ENCODE data around the gene EDIL3.

The EDIL3 gene

GRCh38 chr5:84274585-84275468 lies 109.9 kb downstream of the EDIL3 start:
- no peak for DNase-seq (ENCODE audit: extremely low read depth, insufficient read length)
- no peaks in the 10 kb centered on the region for H3K27me3 ChIP-seq (replicated peaks; ENCODE audit: control insufficient read depth, insufficient read depth, low read length)
- no peak overlapping the region for H3K4me3 ChIP-seq (replicated peaks; ENCODE audit: low read depth, low read length)
- H3K36me3 ChIP-seq (ENCODE audit: control insufficient read depth, insufficient read depth, low read length): no peaks in the 10 kb centered on the region
- peak; percentile 55 for TF ChIP-seq CTCF (IDR thresholded peaks at IDR 0.05; ENCODE audit: insufficient read depth, low read length, poor library complexity, severe bottlenecking)

- no peak for TF ChIP-seq CTCF (IDR thresholded peaks at IDR 0.05; ENCODE audit: insufficient read depth, low read length, poor library complexity, severe bottlenecking)
- Histone ChIP-seq H3K36me3 (ENCODE audit: control insufficient read depth, insufficient read depth, low read length) (no peaks in the 10 kb centered on the region), H3K27me3 (replicated peaks; ENCODE audit: control insufficient read depth, insufficient read depth, low read length) (no peaks in the 10 kb centered on the region), H3K4me3 (replicated peaks; ENCODE audit: low read depth, low read length) (no peak overlapping the region)
- DNase-seq (ENCODE audit: extremely low read depth, insufficient read length): no peak
Measured at GRCh38 chr5:84273517-84273883, 111.2 kb downstream of the EDIL3 start.

- Histone ChIP-seq H3K36me3 (ENCODE audit: control insufficient read depth, insufficient read depth, low read length) (no peaks in the 10 kb centered on the region), H3K4me3 (replicated peaks; ENCODE audit: low read depth, low read length) (no peak overlapping the region), H3K27me3 (replicated peaks; ENCODE audit: control insufficient read depth, insufficient read depth, low read length) (no peaks in the 10 kb centered on the region)
- no peak for DNase-seq (ENCODE audit: extremely low read depth, insufficient read length)
- no peak for TF ChIP-seq CTCF (IDR thresholded peaks at IDR 0.05; ENCODE audit: insufficient read depth, low read length, poor library complexity, severe bottlenecking)
Measured at GRCh38 chr5:84272771-84273516, 111.7 kb downstream of the EDIL3 start.

- Histone ChIP-seq H3K36me3 (ENCODE audit: control insufficient read depth, insufficient read depth, low read length) (no peaks in the 10 kb centered on the region), H3K4me3 (replicated peaks; ENCODE audit: low read depth, low read length) (no peak overlapping the region), H3K27me3 (replicated peaks; ENCODE audit: control insufficient read depth, insufficient read depth, low read length) (no peaks in the 10 kb centered on the region)
- DNase-seq (ENCODE audit: extremely low read depth, insufficient read length): no peak
- TF ChIP-seq CTCF (IDR thresholded peaks at IDR 0.05; ENCODE audit: insufficient read depth, low read length, poor library complexity, severe bottlenecking): no peak
Measured at GRCh38 chr5:84265739-84266550, 118.7 kb downstream of the EDIL3 start.

GRCh38 chr5:84265130-84265529 lies 119.5 kb downstream of the EDIL3 start:
- no peaks in the 10 kb centered on the region for H3K27me3 ChIP-seq (replicated peaks; ENCODE audit: control insufficient read depth, insufficient read depth, low read length)
- no peaks in the 10 kb centered on the region for H3K36me3 ChIP-seq (ENCODE audit: control insufficient read depth, insufficient read depth, low read length)
- no peak overlapping the region for H3K4me3 ChIP-seq (replicated peaks; ENCODE audit: low read depth, low read length)
- DNase-seq (ENCODE audit: extremely low read depth, insufficient read length): no peak
- TF ChIP-seq CTCF (IDR thresholded peaks at IDR 0.05; ENCODE audit: insufficient read depth, low read length, poor library complexity, severe bottlenecking): no peak

Measured in GM06990 (cell line).